Central memory CD4-positive, alpha-beta T cell (primary cell): ENCODE data around the gene PRDM16.

Experiments used
- DNase-seq: peaks from one replicate; pipeline ENCODE4 v3.0.0; 2022

PRDM16 gene

DNA sequence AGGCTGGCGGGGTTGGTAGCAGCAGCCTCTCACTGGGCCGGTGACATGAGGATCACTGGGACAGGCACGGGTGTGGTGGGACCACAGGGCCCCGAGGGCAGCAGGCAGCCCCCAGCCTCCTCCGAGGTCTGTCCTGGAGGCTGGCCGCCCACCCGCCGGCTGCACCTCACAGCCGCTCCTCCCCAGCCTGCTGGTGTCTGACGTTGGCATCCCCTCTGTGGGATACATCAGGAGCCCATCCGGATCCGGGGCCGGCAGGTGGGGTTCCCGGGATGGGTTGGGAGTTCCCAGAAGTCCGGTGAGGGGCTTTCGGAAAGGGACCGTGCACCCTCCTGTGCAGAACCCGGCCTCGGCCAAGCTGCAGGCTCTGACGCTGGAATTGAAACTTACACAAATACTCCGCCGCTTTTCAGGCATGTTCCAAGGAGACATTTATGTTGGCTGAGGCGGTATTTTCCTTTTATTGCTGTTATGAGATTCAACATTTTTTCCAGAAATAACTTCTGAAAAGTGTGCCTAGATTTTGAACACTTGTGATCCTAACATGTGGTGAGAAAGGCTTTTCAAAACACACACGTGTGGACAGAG is 243.4 kb downstream of the PRDM16 start:
- no peak for DNase-seq

DNA sequence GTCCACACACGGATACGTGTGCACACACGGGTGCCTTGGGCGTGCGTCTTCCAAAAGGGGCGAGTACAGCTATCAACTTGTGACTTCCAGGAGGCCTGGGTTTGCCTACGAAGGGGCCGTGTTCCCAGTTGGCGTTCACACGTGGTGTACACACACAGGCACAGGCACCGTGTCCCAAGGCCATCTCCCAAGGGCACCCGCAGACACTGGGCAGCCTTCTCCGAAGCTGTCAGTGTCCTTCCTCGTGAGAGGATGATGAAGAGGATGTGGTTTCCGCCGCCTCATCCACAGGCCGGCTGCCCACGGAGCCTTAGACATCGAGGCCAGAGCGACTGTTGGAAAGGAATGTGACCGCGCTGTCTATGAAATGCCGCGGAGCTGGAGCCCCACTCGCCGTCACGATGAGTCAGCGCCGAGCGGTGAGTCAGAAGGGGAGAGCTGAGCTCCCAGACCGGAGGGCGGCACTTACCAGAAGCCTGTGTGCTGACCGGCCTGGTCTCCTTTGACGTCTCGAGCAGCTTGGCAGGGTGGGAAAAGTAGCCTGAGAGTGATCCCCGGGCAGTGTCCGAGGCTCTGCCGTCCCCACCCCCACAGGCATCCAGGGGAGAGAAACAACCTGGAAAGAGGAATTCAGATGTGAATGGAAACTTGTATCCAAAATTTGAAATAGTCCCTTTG is 244.0 kb downstream of the PRDM16 start:
- DNase-seq = no peak

DNA sequence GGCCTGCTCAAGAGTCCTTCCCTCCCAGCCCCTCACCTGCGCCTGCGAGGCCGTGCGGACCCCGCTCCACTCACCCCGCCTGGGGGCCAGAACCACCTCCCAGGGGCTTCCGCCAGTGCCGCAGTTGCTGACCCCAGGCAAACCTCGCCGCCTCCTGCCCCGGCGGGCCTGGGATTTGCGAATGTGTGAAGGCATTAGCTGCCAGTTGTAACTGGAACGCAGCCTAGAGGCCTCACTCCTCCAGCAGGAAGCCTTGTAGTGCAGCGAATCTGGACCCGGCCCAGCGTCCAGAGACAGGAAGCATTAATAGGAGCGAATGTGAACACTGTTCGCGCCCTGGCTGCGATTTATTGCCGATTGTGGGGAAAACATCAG is 244.6 kb downstream of the PRDM16 start:
- DNase-seq = no peak

DNA sequence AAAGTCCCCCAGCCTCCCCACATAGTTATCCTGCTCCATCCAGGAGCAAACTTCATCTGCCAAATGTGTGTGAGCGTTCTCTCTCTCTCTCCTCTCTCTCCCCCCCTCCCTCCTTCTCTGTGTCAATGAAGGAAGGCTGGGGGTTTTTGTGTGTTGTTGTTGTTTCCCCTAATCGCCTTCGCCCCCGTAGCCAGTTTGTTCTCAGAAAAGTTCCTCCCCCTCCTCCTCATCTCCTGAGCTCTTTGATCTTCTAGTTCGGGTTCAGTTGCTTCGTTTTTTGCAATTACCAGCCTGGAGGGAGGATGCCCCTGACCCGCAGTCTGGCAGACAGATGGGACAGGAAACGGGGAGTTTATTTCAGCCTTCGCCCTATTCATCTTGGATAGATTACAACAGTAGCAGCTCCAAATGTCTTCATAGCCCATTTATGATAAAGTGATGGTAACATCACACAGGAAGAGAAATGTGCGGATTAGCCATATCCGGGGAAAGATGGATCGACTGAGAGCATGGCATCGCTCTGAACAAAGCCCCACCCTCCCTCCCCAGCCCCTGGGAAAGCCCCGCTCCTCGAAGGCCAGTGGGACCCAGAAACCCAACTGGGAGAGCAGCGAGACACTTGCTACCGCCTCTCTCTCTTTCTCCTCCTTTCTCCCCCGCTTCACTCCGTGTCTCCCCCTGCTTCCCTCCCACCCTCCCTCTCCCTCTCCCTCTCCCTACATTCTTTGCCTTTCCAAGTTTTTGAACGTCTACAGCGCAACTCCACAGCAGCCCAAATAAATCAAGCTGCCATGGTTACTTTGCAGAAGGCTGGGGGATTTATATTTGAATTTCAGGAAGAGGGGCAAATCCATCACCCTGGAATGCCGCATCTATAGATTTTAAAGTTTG is 245.7 kb downstream of the PRDM16 start:
- DNase-seq = no peak

DNA sequence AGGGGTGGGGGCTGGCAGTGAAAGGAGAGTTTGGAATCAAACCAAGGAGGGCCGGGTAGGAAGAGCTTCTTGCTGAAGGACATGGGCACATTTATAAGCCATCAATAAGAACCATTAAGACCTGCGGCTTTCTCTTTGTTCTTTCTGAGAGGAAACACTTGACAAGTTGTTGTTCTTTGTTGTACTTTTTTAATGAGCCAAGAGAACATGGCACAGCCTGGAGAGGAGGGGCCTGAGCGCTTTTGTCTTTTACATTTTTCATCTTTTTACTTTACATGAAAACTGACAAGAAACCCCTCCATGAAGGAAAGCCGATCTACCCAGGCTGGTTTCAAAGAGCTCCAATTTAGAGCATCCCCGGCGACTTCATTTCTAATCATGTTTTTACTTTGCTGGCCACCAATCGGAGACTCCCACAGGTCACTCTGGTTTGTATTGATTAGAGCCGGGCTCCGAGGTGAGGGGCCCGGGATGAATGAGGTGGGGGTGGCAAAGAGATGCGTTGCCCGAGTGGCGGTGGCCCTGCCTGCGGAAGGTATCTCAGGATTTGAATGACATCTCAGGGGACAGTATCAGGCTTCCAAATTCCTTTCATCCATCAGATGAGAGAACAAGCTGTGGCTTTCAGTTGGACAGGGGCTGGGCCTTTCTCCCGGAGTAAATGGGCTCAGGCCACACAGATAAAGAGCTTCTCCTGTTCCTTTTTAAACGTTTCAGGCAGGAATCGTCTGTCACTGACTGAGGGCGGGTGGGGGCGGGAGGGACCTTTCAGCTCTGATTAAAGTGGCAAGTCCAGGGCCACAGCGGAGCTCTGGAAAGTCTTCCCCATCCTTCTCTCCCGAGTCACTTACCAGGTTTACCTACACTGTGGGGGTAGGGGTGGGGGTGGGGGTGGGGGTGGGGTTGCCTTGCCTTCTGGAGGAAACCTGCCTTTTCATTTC is 246.7 kb downstream of the PRDM16 start:
- no peak for DNase-seq

DNA sequence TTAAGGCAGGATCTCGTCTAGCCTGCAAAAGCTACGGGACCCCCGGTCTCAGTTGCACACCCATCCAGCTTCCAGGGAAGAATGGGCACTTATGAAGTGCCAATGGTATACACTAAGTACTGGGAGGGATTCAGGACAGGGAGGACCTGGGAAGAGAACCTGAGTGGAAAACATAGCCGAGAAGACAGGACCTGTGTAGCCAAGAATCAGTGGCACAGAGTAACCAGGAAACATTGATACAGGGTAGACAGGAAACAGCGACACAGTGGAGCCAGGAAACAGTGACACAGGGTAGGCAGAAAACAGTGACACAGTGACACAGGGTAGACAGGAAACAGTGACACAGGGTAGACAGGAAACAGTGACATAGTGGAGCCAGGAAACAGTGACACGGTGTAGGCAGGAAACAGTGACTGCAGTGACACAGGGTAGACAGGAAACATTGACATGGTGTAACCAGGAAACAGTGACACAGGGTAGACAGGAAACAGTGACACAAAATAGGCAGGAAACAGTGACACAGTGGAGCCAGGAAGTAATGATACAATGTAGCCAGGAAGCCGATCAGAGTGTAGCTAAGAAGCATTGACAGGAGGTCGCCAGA is 247.4 kb downstream of the PRDM16 start:
- DNase-seq = peak; percentile 31

DNA sequence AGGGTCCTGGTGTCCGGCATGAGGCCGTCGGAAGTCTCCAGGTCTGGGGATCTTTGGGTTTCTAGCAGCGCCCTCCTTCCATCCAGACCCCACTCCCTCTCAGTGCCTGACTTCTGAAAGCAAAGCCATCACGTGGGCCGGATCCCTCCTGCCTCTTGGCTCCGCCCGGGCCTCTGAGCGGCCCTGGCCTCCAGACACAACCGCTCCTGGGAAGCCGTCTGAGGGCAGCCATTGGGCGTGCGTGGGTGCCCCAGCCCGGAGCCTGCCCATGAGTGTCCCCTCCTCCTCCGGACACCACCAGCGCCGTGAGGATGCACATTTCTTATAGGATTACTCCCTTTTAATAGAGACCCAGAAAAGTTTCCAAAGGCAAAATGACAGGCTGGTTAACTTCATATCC is 248.5 kb downstream of the PRDM16 start:
- DNase-seq = no peak

DNA sequence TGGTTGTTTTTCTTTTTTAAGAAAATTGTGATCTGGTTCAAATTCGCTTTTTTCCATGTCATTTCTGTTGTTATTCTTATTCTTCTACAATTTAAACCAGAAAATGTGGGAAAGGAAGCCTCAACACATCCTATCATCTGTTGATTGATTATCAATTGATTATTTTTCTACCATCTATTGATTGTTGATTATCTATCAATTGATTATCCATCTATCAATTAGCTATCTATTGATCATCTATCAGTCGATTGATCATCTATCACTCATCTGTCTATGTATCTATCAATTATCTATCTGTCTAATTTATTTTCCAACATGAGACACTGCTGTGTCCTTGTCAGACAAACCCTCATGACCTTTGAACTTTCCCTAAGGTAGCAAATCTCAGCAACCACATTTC is 249.3 kb downstream of the PRDM16 start:
- no peak for DNase-seq

DNA sequence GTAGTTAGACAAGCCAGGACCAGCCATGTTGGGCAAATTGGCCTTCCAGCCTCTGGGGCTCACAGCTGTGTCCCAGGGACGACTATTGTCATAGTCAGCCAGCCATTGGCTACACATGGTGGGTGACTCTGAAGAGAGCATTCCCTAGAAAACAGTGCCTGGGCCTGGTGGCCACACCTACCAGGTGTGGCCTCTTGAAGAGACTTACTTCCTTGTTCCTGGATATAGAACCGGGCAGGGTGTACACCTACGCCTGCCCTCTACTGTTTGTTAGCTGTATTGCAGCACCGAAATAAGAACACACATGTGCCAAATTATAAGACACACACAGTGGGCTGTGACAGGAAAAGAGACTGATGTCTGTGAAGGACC is 250.9 kb downstream of the PRDM16 start:
- no peak for DNase-seq

DNA sequence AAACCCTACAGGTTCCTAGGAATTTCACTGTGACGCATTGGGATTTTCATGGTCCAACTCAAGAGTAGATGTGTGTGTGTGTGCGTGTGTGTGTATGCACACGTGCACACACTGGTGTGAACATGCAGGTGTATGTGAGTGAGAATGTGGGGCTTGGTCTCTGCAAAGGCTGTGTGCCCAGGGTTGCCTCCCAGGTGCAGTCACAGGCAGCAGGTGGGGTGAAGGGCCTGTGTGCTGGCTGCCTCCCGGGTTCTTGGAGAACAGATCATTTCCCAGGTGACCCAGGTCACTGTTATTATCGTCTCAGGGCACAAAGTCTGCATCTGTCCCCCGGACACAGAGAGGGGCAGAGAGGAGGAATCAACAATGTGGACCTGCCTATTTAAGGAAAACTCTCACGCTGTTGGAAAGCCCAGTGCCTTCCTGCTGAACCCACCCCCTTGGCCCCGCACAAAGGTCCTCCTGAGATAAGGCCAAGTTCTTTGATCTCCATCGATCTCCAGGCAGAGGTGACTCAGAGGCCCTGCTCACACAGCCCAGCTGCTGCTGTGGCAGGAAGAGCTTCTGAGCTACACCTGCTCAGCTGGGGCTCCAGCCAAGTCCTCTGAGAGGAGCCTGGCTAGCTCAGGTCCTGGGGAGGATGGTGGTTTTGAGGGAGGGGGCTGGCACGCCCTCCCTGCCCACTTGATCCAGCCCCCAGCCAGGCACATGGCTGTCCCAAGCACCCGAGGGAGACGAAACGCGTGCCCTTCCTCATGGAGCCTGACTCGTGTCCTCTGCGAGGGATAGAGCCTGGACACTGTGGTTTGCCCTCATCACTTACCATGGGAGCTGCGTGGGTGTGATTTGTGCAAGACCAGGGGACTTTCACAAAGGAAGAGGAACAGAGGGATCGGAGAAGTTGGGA is 251.5 kb downstream of the PRDM16 start:
- DNase-seq = no peak

DNA sequence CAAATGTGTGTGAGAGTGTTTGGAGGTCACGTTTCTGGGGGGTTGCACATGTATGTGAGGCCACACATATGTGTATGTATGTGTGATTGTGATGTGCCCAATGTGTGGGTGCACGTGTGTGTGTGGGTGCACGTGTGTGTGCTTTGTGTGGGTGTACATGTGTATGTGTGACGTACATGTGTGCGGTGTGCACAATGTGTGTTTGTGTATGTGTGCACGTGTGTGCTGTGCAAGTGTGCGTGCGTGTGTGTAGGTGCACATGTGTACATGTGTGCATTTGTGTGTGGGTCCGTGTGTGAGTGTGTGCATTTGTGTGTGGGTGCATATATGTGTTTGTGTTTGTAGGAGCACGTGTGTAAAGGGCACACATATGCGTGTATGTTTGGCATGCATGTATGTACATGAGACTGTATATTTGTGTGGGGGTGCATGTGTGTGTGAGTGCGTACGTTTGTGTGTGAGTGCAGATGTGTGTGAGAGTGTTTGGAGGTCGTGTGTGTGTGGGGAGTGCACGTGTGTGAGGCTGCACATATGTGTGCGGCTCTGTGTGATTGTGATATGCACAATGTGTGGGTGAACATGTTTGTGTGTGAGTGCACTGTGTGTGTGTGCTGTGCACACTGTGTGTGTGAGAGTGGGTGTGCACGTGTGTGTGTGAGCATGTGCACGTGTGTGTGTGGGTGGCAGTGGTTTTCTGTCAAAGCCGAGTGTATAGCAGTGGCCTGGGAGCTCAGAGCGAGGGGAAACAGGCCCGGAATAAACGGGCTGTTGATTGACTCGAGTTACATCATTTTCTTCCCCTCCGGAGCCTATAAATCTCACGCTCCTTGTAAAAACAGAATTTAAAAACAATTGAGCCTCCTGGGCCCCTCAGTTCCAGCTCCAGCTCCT is 252.8 kb downstream of the PRDM16 start:
- no peak for DNase-seq

DNA sequence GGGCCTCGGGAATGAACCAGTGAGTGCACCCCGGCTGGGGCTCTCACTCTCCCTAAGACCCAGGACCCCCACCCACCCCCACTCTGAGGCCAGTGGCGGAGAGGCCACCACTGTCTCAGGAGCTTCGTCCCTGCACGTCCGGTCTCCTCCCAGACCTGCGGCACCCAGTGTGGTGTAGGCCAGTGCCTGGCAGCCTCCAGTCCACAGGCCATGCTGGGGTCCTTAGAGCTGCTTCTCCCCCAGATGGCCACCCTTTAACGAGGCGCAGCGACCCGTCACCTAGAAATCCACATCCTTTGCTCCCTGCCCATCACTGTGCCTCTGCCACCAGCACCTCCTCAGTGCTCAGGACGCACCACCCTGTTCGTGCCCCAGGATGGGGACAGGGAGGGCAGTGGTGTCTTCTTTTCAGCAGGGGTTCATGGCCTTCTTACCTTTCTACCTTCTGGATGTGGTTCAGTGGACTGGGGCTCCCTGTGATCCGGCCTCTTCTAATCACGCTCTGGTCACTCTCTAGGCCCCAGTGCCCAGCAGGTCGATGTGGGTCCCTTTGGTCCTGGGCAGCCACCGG is 253.5 kb downstream of the PRDM16 start:
- DNase-seq = no peak

DNA sequence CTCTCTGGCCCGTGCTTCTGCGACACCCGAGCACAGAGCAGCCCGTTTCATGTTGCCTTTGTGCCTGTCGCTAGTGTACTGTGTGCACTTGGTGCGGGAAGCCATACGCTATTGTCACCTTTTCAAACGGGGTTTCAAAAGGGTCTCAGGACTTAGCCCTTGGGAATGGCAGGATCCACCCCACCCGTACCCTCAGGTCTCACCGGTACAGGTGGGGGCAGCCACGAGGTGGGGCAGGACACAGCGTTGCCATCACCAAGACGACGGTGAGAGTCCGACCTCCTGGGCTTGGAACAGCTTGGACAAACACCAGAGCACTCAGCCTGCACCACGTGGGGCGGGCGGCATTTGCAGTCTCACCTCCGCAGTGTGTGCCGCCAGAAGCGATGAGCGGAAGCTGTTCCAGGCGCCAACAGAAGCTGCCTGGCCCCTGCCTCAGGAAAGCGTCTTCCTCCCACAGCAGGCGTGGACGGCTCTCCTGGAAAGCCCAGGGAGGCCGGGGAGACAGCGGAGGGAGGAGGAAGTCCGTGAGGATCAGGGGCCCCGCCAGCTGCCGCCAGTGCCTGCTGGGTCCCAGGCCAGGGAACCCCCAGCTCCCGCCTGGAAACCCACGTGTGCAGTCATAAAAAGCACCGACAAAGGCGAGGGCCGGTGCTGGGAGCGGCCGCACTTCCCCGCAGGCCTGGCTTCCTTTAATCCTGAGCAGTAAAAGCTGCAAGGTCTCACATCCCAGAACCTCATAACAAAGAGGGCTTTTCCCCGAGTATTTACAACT is 254.2 kb downstream of the PRDM16 start:
- DNase-seq = no peak

DNA sequence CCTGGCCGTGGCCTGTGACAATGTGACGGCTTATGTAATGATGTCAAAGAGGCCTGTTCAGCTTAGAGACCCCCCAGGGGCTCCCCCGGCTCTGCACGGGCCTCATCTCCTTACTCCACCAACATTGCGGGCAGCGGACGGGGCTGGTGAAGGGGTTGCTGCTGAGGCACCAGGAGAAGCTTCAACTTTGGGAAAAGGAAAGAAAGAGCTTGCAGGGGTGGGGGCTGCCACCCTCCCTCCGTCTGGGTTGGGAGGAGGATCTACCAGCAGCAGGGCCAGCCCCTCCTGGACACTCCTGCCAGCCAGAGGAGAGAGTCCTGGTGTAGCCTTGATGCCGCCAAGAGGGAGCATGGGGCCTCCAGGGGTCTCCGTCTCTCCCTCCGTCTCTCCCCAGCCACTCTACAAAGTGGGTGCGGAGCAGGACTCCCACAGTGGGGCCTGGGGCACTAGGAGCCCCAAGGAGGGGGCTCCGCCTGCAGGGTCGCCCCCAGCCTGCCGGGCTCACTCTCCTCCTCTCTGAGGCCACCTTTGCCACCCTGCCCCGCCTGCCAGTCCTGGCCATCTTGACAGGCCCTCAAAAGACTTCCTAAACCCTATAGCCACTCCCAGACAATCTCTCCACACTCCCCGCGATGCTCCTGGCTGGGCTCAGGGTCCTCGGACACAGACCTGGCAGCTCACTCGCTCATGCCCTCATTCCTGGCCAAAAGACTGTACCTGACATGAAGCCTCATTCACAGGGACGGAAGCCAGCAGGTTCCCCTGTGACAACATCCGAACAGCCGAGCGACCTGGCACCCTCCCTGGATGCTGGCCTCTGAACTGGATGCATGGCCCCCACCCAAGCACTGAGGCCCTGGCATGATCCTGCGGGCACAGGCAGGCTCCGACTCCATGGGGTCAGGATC is 255.0 kb downstream of the PRDM16 start:
- DNase-seq = no peak

DNA sequence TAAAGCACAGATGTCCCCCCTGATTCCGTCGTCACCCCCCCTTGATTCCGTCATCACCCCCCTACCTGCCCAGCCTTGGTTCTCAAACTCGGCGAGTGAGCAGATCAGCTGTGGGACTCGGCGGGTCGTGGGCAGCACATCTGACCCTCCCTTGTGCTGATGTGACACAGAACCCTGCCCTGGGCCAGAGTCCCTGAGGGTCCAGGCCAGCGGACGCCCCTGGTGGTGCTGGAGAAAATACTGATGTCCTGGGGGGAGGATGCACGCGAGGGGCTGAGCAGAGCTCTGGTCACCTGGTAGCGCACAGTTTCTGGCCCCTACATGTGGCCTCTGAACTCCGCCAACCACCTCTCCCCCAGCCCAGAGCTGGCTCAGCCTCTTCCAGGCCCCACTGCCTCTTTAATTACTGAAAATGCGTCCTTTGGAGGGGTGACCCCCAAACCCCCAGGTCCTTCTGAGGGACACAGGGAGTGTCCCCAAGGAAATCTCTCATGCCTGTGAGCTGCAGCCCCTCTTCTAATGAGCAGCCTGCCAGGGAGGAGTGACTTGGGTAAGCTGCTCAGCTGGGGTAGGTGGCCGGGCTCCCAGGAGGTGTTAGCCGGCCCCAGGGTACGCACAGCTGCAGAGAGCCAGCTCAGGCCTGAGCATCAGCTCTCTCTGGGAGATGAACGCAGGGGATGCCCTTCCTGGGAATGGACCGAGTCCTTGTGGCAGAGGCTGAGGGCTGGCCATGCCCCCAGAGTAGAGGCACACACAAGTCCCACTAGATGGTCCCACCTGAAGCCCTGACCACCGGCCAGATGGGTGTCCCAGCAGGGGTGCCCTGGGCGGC is 255.9 kb downstream of the PRDM16 start:
- DNase-seq = no peak

DNA sequence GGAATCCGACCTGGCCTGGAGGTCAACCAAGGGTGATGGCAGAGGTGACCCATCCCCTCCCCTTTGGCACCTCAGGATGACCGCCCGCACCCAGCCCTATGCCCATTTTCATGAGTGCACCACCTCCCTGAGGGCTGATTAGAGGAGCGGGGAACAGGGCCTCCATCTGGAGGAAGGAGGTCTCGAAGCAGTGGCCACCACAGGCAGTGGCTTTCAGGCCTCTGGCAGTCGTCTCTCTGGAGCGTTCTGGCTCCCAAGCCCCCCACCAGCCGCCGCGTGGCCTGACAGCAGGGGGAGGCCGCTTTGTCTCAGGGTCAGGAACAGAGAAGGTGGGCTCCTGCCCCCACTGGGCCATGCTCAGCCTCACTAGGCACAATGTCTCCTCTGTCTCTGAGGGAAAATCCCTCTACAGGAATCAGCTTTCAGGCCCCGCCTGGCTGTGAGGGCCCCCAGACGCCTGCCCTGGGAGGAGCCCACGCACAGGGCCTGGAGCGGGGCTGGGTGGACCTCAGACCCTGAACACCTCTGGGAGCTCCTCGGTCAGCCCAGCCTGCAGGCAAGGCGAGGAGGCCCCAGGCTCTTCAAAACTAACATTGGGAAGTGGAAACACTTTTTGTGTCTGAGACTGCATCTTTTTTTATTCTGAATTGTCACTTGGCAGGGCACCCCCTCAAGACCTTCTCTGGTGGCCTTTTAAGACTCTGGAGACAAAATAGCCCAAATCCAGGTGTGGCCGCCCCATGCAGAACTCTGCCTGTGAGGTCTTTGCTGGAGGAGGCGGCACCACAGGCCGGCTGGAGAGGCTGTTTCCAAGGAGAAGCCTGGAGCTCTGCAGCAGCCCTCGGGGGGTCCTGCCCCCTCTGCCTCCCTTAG is 257.7 kb downstream of the PRDM16 start:
- DNase-seq = no peak
